ENCODE data around the gene SYCE1. TPM values are rescaled to one million over a fixed set of nuclear protein-coding genes. Genes with fewer than 3 reads are reported as not detected.

The SYCE1 gene
- total and polyA plus RNA-seq, 2 experiments from 2014 or later = 0.53 TPM; not detected in 1

GRCh38 chr10:133559216-133559615 lies 6.2 kb downstream of the SYCE1 start:
- no peaks in the 10 kb centered on the region for H3K27me3 ChIP-seq (ENCODE audit: insufficient read depth)
- H3K4me2 ChIP-seq = no peak overlapping the region
- Mint-ChIP-seq H3K9me3 (peaks cover 61% of the 10 kb centered on the region), H3K4me3 (no peak overlapping the region), H3K27ac (no peak overlapping the region), H3K36me3 (ENCODE audit: low read depth) (no peaks in the 10 kb centered on the region; the same call in 2 of the 3 replicates), H3K4me1 (peaks cover 13% of the 10 kb centered on the region; the same call in 2 of the 3 replicates), H3K27me3 (ENCODE audit: insufficient read depth, low read depth, poor library complexity) (peaks cover 7% of the 10 kb centered on the region)
- H3K36me3 ChIP-seq (ENCODE audit: insufficient read depth) = no peaks in the 10 kb centered on the region
- ATAC-seq (no peak), DNase-seq (ENCODE audit: low spot score) (no peak)
- no peak overlapping the region for H2AFZ ChIP-seq
- H3K27ac ChIP-seq (ENCODE audit: low read depth) = no peak overlapping the region
- no peaks in the 10 kb centered on the region for H3K9me2 ChIP-seq (ENCODE audit: insufficient read depth)
- no peaks in the 10 kb centered on the region for H3K79me2 ChIP-seq (replicated peaks; ENCODE audit: insufficient read depth)
- no peaks in the 10 kb centered on the region for H3K4me1 ChIP-seq (ENCODE audit: insufficient read depth)
- no peaks in the 10 kb centered on the region for H3F3A ChIP-seq (replicated peaks; ENCODE audit: low read depth)
- H4K20me1 ChIP-seq (replicated peaks; ENCODE audit: insufficient read depth) = no peaks in the 10 kb centered on the region
- H3K4me3 ChIP-seq = no peak overlapping the region
- TF ChIP-seq ZNF331 (CRISPR knock-in tag; IDR thresholded peaks at IDR 0.05; ENCODE audit: low read depth) (no peak), CREB1 (CRISPR knock-in tag; IDR thresholded peaks at IDR 0.05; ENCODE audit: low read depth) (no peak), ZNF114 (CRISPR knock-in tag; IDR thresholded peaks at IDR 0.05) (no peak)

- Histone ChIP-seq H3K79me2 (replicated peaks; ENCODE audit: insufficient read depth) (no peaks in the 10 kb centered on the region), H3K36me3 (ENCODE audit: insufficient read depth) (no peaks in the 10 kb centered on the region), H3K4me3 (no peak overlapping the region), H4K20me1 (replicated peaks; ENCODE audit: insufficient read depth) (no peaks in the 10 kb centered on the region), H2AFZ (no peak overlapping the region), H3K9me2 (ENCODE audit: insufficient read depth) (no peaks in the 10 kb centered on the region), H3K4me1 (ENCODE audit: insufficient read depth) (no peaks in the 10 kb centered on the region), H3K27me3 (ENCODE audit: insufficient read depth) (no peaks in the 10 kb centered on the region), H3K27ac (ENCODE audit: low read depth) (no peak overlapping the region), H3K4me2 (no peak overlapping the region), H3F3A (replicated peaks; ENCODE audit: low read depth) (no peaks in the 10 kb centered on the region)
- Mint-ChIP-seq H3K4me3 (no peak overlapping the region; the same call in 2 of the 3 replicates), H3K36me3 (ENCODE audit: low read depth) (no peaks in the 10 kb centered on the region; the same call in 2 of the 3 replicates), H3K27ac (no peak overlapping the region), H3K9me3 (peaks cover 55% of the 10 kb centered on the region), H3K27me3 (ENCODE audit: insufficient read depth, low read depth, poor library complexity) (peaks cover 4% of the 10 kb centered on the region), H3K4me1 (peaks cover 12% of the 10 kb centered on the region; the same call in 2 of the 3 replicates)
- ATAC-seq (peak; percentile 51), DNase-seq (ENCODE audit: low spot score) (peak; percentile 9)
- TF ChIP-seq ZNF462 (CRISPR knock-in tag; IDR thresholded peaks at IDR 0.05) (no peak), ZNF114 (CRISPR knock-in tag; IDR thresholded peaks at IDR 0.05) (no peak), EZH2phosphoT487 (IDR thresholded peaks at IDR 0.05; ENCODE audit: unreplicated experiment) (no peak), CTCF (conservative IDR thresholded peaks at IDR 0.05; ENCODE audit: low read depth in 2 of 2) (peak in 1 of 2 experiments; percentile 34; a peak in 2 of 4 replicates), NANOG (IDR thresholded peaks at IDR 0.05; ENCODE audit: borderline replicate concordance) (no peak), ZNF331 (CRISPR knock-in tag; IDR thresholded peaks at IDR 0.05; ENCODE audit: low read depth) (no peak), STAT1 (IDR thresholded peaks at IDR 0.05; ENCODE audit: unreplicated experiment) (no peak)
Observed at GRCh38 chr10:133557381-133557780, 8.0 kb downstream of the SYCE1 start.

Measured in GM23338 (cell line).